ENCODE measurements around the gene RAMACL.

DNA sequence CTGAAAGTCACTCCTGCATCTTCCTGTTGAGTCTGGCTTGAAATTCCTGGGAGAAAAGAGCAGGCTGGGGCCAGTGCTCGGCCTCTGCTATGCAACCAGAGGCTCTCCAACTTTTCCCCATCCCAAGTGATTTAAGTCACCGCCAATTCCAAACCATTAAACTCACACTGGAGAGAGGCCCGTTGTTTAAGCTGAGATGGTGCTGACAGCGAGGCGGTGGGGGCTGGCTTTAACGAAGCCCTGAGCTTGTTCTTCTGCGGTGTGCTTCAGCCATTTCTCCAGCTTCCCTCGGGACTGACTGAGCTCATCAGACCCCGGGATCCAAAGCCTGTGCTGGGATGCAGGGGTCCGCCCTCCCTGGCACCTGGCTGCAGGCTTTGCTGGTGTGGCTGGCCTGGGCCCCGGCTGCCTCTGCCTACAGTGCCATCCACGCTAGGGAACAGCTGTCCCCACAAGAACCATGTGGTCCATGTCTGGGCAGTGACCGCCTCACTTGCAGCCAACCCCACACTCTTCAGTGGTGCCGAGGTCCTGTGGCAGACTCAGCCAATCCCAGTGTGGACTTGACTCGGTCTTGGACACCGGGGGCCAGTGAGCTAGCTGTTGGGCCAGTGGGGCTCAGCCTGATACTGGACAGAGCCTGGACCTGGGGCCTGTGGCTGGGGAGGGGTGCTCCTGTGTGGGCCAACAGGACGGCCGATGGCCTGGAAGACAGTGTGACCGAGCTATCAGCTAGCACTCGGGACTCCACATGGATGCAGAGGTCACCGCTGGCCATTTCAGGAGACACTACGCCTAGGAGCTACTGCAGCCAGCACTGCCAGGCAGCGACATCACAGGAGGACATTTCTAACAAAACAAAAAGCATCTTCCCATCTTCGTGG is 21.2 kb downstream of the RAMACL start:
- TF ChIP-seq, protein P1, sequence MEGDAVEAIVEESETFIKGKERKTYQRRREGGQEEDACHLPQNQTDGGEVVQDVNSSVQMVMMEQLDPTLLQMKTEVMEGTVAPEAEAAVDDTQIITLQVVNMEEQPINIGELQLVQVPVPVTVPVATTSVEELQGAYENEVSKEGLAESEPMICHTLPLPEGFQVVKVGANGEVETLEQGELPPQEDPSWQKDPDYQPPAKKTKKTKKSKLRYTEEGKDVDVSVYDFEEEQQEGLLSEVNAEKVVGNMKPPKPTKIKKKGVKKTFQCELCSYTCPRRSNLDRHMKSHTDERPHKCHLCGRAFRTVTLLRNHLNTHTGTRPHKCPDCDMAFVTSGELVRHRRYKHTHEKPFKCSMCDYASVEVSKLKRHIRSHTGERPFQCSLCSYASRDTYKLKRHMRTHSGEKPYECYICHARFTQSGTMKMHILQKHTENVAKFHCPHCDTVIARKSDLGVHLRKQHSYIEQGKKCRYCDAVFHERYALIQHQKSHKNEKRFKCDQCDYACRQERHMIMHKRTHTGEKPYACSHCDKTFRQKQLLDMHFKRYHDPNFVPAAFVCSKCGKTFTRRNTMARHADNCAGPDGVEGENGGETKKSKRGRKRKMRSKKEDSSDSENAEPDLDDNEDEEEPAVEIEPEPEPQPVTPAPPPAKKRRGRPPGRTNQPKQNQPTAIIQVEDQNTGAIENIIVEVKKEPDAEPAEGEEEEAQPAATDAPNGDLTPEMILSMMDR (CRISPR knock-in tag; IDR thresholded peaks at IDR 0.05), result no peak
- no peak for TF ChIP-seq ZNF274 (CRISPR knock-in tag; IDR thresholded peaks at IDR 0.05)
- TF ChIP-seq, protein P2, sequence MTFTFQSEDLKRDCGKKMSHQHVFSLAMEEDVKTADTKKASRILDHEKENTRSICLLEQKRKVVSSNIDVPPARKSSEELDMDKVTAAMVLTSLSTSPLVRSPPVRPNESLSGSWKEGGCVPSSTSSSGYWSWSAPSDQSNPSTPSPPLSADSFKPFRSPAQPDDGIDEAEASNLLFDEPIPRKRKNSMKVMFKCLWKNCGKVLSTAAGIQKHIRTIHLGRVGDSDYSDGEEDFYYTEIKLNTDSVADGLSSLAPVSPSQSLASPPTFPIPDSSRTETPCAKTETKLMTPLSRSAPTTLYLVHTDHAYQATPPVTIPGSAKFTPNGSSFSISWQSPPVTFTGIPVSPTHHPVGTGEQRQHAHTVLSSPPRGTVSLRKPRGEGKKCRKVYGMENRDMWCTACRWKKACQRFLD (CRISPR knock-in tag; IDR thresholded peaks at IDR 0.05; ENCODE audit: borderline replicate concordance), result no peak
- TF ChIP-seq KDM4B (CRISPR knock-in tag; IDR thresholded peaks at IDR 0.05), result no peak
- TF ChIP-seq, protein P3, sequence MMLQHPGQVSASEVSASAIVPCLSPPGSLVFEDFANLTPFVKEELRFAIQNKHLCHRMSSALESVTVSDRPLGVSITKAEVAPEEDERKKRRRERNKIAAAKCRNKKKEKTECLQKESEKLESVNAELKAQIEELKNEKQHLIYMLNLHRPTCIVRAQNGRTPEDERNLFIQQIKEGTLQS (CRISPR knock-in tag; IDR thresholded peaks at IDR 0.05), result no peak

Measured in HepG2 (cell line).